Urinary bladder (tissue), 4 donors: ENCODE measurements around the gene RBM20. TPM values are rescaled to one million over a fixed set of nuclear protein-coding genes. Genes with fewer than 3 reads are reported as not detected.

ENCODE experiments used
- DNase-seq: peaks from one replicate; pipeline ENCODE4 v3.0.0-alpha.2; 2015; ENCODE audit errors: extremely low spot score
- H3K27ac ChIP-seq: one replicate; pipeline ENCODE4 v1.5.1; 2013; ENCODE audit warnings: low read depth, mild to moderate bottlenecking, moderate library complexity
- H3K36me3 ChIP-seq: one replicate; pipeline ENCODE4 v1.6.1; 2013; ENCODE audit warnings: mild to moderate bottlenecking, moderate library complexity; ENCODE audit not compliant: insufficient read depth
- H3K4me1 ChIP-seq: one replicate; pipeline ENCODE4 v1.6.1; 2013; ENCODE audit warnings: mild to moderate bottlenecking, moderate library complexity; ENCODE audit not compliant: insufficient read depth
- H3K4me3 ChIP-seq: one replicate; pipeline ENCODE4 v1.5.1; 2013; ENCODE audit warnings: low read depth, low read length
- WGBS: extraction: QIAGEN DNeasy Blood & Tissue Kit; methylation state at CpG from one replicate; pipeline ENCODE4 v1.1.7; 2013; 5-methylcytosine and 5-hydroxymethylcytosine counted together
- polyA plus RNA-seq: library from polyadenylated mRNA; stranded (reverse); fragments of 200-250 nt; gene quantifications from one replicate; pipeline ENCODE4 v1.2.3, GENCODE V29; 2013
- total RNA-seq: library from RNA; depleted of rRNA; stranded (reverse); fragments of >200 nt; gene quantifications from one replicate; pipeline ENCODE4 v1.2.3, GENCODE V29; 2014
- donor health status: healthy with polysubstance abuse.
- donor health status: healthy.

The RBM20 gene
- total and polyA plus RNA-seq, 2 donors: 0.68 to 2.3 TPM

DNA sequence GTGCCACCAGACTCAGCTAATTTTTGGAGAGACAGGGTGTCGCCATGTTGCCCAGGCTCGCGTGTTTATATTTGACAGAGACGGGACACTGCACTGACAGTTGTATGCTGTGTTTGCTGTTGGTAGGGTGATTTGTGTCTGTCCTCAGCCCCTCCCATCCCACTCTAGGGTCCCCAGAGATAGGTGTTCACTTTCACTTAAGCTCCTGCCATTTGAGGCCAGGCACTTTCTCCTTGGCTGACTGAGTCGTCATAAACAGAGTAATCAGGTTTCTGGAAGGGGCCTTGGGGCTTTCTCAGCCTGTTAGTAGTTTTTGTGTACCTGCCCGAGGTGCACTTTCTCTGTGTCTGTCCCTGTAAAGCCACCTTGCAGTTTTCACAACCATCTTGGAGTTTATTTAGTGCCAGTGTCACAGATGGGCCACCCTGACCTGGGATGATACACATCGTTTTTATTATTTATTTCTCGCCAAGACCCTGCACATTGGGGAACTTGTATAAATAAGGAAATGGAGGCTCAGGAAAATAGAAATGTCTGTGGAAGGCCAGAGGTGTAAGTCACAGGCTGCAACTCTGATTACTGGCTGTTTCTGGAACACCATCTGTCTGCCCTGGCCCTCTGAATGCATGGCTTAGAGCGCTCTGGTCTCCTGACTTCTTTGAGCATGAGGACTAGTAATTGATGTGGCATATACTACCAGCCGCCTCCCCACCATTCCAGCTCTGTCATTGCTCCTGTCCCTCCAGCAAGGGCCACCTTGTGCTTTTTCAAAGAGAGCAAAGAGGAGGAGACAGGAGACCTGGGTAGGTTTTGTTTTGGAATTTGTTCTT lies 145.7 kb downstream of the RBM20 start:
- DNase-seq: no peak
- Histone ChIP-seq H3K4me1 (peaks cover 2% of the 10 kb centered on the region), H3K36me3 (no peaks in the 10 kb centered on the region), H3K27ac (no peak overlapping the region), H3K4me3 (no peak overlapping the region)
- WGBS: 75% methylated on average over 10 of the region's 10 CpGs

- no peak for DNase-seq
- Histone ChIP-seq H3K4me3 (no peak overlapping the region), H3K27ac (no peak overlapping the region), H3K36me3 (no peaks in the 10 kb centered on the region), H3K4me1 (peaks cover 2% of the 10 kb centered on the region)
- WGBS: 37% methylated on average over 8 of the region's 8 CpGs
Measured at GRCh38 chr10:110790913-110791506, 146.9 kb downstream of the RBM20 start.

GRCh38 chr10:110791541-110792073 lies 147.5 kb downstream of the RBM20 start:
- Histone ChIP-seq H3K4me1 (peaks cover 2% of the 10 kb centered on the region), H3K36me3 (no peaks in the 10 kb centered on the region), H3K4me3 (no peak overlapping the region), H3K27ac (no peak overlapping the region)
- WGBS: 43% methylated on average over 4 of the region's 4 CpGs
- no peak for DNase-seq

- DNase-seq: no peak
- Histone ChIP-seq H3K27ac (no peak overlapping the region), H3K4me3 (no peak overlapping the region), H3K4me1 (peaks cover 2% of the 10 kb centered on the region), H3K36me3 (no peaks in the 10 kb centered on the region)
- WGBS: 49% methylated on average over 3 of the region's 3 CpGs
Measured at GRCh38 chr10:110792476-110793125, 148.5 kb downstream of the RBM20 start.

DNA sequence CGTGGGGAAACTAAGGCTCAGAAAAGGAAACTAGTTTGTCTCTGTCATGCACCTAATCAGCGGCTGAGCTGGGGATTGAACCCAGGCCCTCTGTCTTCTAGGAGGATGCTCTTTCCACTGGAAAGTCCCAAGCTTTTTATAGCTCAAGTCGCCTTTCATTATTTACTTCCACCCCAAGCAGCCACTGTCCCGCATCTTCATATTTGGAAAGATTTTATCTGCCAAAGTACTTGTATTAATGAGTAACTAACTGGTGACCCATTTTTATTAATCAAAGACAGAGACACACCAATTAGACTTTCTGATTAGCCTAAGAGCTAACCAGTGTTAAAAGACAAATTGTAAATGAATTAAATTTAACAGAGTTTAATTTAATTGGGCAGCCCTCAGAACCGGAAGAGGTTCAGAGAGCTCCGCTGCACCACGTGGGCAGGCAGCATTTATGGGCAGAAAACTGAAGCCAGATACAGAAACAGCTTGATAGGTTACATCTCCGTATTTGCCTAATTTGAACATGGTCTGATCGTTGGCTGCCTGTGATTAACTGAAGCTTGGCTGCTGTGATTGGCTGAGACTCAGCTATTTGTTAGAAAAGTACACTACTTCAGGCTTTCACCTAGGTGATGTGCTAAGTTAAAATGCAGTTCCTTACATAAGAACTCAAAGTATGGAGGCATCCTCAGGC lies 149.1 kb downstream of the RBM20 start:
- H3K36me3 ChIP-seq: no peaks in the 10 kb centered on the region
- 55% methylated on average over 9 of the region's 9 CpGs for WGBS
- peaks cover 2% of the 10 kb centered on the region for H3K4me1 ChIP-seq
- H3K4me3 ChIP-seq: no peak overlapping the region
- DNase-seq: no peak
- no peak overlapping the region for H3K27ac ChIP-seq

DNA sequence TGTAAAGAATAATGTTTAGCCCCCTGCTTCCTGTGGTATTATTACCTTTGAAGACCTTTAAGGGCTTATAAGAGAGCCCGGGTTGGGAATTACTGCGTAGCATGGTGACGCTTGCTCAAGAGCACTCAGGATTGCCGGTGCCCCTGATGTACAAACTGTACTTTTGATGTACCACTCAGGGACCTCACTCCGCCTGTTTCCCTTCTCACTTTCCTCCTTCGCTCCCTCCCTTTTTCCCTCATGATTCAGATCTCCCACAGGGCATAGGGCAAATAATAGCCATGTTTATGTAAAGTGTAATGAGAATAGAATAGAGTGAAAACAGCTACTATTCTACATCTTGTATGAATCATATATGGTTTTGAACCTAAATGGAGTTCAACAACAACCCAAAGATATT lies 149.8 kb downstream of the RBM20 start:
- H3K4me3 ChIP-seq: no peak overlapping the region
- no peaks in the 10 kb centered on the region for H3K36me3 ChIP-seq
- no peak overlapping the region for H3K27ac ChIP-seq
- 93% methylated on average over 6 of the region's 6 CpGs for WGBS
- H3K4me1 ChIP-seq: peaks cover 2% of the 10 kb centered on the region
- no peak for DNase-seq

DNA sequence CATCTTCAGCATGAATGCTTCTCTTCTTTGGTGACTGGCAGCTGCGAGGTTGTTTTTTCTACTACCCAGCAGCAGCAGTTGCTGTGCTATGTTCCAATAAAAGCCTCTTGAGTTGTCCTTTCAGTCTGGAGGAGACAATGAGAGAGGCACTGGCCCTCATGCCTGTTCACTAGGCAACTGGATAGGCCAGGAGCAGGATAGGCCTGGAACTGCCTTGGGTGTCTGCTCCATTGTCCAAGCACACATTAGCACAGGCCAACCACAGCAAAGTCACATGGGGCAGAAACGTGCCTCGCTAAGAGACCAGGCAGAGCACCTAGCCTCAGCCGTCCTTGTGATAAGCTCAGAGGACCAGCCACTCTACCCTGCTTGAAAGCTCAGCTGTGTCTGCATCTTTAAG lies 150.7 kb downstream of the RBM20 start:
- Histone ChIP-seq H3K36me3 (no peaks in the 10 kb centered on the region), H3K4me3 (no peak overlapping the region), H3K4me1 (peaks cover 2% of the 10 kb centered on the region), H3K27ac (no peak overlapping the region)
- WGBS: 89% methylated on average over 4 of the region's 4 CpGs
- no peak for DNase-seq

- Histone ChIP-seq H3K27ac (no peak overlapping the region), H3K36me3 (no peaks in the 10 kb centered on the region), H3K4me3 (no peak overlapping the region), H3K4me1 (peaks cover 1% of the 10 kb centered on the region)
- WGBS: 76% methylated on average over 10 of the region's 10 CpGs
- no peak for DNase-seq
Measured at GRCh38 chr10:110797416-110797815, 153.3 kb downstream of the RBM20 start.

- Histone ChIP-seq H3K4me3 (no peak overlapping the region), H3K36me3 (no peaks in the 10 kb centered on the region), H3K4me1 (no peaks in the 10 kb centered on the region), H3K27ac (no peak overlapping the region)
- 95% methylated on average over 2 of the region's 2 CpGs for WGBS
- no peak for DNase-seq
Measured at GRCh38 chr10:110798340-110798739, 154.2 kb downstream of the RBM20 start.

- Histone ChIP-seq H3K27ac (no peak overlapping the region), H3K36me3 (no peaks in the 10 kb centered on the region), H3K4me3 (no peak overlapping the region), H3K4me1 (no peaks in the 10 kb centered on the region)
- DNase-seq: no peak
- WGBS: 90% methylated on average over 1 of the region's 1 CpG
Measured at GRCh38 chr10:110802090-110802489, 158.0 kb downstream of the RBM20 start.

DNA sequence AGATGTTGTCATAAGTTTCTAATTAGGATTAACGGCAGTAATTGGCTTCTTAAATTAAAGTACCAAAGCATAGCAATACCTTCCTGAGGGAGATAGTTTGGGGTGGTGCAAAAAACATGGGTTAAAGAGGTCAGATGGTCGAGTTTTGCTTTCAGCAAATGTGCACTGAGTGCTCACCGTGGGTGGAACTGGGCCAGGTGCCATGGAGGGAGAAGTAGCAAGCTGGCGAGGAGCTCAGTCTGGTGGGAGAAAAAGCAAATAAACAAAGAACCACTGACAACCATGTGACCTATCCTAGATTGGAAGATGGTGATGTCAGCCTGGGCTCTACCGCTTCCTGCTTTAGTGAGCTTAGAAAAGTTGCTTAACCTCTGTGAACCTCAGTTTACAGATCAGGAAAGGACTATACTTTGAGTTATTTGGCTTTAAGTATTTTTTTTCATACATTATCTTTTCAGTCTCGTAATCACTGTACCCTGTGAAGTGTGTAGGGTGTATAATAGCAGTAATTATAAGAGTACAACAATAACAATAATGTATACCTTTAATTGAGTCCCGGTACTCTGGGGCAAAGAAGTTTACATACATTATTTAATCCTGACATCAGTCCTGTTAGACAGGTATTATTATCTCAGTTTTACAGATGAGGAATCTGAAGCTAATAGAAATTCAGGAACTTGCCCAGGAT lies 158.6 kb downstream of the RBM20 start:
- no peaks in the 10 kb centered on the region for H3K4me1 ChIP-seq
- H3K36me3 ChIP-seq: no peaks in the 10 kb centered on the region
- no peak overlapping the region for H3K27ac ChIP-seq
- 25% methylated on average over 7 of the region's 7 CpGs for WGBS
- no peak for DNase-seq
- H3K4me3 ChIP-seq: no peak overlapping the region

DNA sequence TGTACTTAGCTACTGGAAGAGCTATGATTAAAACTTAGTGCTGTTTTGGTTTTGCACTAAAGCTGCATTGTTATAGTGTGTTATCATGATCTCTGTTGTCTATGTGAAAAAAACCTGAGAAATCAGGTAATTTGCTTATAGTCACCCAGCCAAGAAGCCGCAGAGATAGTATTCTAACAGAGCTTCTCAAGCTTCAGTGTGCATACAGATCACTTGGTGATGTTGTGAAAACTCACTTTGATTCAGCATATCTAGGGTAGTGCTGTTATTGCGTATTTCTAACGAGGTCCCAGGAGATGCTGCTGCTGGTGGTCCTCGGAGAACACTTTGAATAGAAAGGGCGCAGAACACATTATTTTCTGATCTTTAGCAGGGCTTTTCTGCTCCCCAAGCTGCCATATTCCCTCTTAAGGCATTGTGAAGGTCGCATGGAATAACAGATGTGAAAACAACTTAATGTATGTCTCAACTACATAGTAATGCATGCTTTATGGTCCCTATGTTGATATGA lies 159.2 kb downstream of the RBM20 start:
- H3K27ac ChIP-seq: no peak overlapping the region
- WGBS: 50% methylated on average over 6 of the region's 6 CpGs
- DNase-seq: no peak
- H3K4me1 ChIP-seq: no peaks in the 10 kb centered on the region
- no peak overlapping the region for H3K4me3 ChIP-seq
- no peaks in the 10 kb centered on the region for H3K36me3 ChIP-seq

DNA sequence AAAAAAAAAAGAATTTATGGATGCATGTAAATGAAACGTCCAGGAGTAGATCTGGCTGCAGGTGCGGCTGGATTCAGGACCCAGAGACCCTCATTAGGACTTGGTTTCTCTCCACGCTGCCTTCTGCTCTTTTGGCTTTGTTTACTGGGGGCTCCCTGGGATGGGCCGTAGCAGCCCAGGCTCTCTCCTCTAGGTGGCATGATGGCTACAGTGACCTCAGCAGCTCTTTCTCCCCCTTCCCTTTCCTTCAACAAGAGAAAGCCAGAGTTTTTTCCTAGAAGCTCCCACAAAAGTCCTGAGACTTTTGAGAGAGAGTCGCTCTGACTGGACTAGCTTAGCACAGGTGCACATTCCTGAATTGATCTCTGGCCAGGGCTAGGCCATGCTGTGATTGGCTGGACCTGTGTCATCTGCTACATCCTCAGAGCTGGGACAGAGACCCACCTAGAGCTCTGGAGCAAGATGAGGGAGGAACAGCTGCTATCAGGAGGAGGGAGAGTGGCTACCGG lies 159.7 kb downstream of the RBM20 start:
- Histone ChIP-seq H3K4me1 (no peaks in the 10 kb centered on the region), H3K4me3 (no peak overlapping the region), H3K27ac (no peak overlapping the region), H3K36me3 (no peaks in the 10 kb centered on the region)
- 24% methylated on average over 6 of the region's 6 CpGs for WGBS
- DNase-seq: no peak
